Lower leg skin (tissue), 3 donors: ENCODE data around the gene DDI1.

Source experiments
- POLR2A ChIP-seq, 2 donors: fragments of 450-650 bp; IDR thresholded peaks; one replicate each; pipeline ENCODE4 v1.6.1; 2016 to 2017; ENCODE audit warnings: antibody characterized with exemption in 2 of 2, mild to moderate bottlenecking in 1 of 2, moderate library complexity in 1 of 2
- TF ChIP-seq, protein P1 (sequence below), 3 donors: fragments of 450-650 bp; IDR thresholded peaks; one replicate each; pipeline ENCODE4 v1.5.1; 2016; ENCODE audit warnings: antibody characterized with exemption in 3 of 3, mild to moderate bottlenecking in 3 of 3, moderate library complexity in 2 of 3

DNA sequence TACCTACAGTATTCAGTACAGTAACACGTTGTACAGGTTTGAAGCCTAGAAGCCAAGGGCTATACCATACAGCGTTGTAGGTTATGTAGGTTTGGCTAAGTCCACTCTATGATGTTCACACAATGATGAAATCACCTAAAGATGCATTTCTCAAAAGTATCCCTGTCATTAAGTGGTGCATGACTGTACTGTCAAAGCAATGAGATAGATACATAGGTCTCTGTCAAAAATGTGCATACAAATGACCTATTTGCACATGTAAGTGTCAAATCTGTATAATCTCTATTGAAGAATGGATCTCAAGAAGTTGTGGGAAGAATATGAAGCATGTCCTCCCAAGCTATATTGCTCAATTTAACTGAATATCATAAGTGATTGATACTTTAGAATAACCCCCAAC is 11.9 kb upstream of the DDI1 start:
- TF ChIP-seq, protein P1, sequence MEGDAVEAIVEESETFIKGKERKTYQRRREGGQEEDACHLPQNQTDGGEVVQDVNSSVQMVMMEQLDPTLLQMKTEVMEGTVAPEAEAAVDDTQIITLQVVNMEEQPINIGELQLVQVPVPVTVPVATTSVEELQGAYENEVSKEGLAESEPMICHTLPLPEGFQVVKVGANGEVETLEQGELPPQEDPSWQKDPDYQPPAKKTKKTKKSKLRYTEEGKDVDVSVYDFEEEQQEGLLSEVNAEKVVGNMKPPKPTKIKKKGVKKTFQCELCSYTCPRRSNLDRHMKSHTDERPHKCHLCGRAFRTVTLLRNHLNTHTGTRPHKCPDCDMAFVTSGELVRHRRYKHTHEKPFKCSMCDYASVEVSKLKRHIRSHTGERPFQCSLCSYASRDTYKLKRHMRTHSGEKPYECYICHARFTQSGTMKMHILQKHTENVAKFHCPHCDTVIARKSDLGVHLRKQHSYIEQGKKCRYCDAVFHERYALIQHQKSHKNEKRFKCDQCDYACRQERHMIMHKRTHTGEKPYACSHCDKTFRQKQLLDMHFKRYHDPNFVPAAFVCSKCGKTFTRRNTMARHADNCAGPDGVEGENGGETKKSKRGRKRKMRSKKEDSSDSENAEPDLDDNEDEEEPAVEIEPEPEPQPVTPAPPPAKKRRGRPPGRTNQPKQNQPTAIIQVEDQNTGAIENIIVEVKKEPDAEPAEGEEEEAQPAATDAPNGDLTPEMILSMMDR (IDR thresholded peaks at IDR 0.05): no peak
- TF ChIP-seq POLR2A (IDR thresholded peaks at IDR 0.05): no peak
